ENCODE data around the gene CES4A. TPM values are rescaled to one million over a fixed set of nuclear protein-coding genes. Genes with fewer than 3 reads are reported as not detected.

Gene CES4A
- total and polyA plus RNA-seq, 5 donors from 2014 or later = 1.6 to 11.9 (median 2.8) TPM

- peaks cover 18% of the 10 kb centered on the region for H3K4me1 ChIP-seq (ENCODE audit: control insufficient read depth, insufficient read depth, low read length, poor library complexity, severe bottlenecking)
- H3K27me3 ChIP-seq (ENCODE audit: control insufficient read depth, insufficient read depth, low read length) = peaks cover 13% of the 10 kb centered on the region
- ATAC-seq (ENCODE audit: low read depth in 2 of 2) = no peak
- Mint-ChIP-seq H3K9me3 (no peaks in the 10 kb centered on the region), H3K27me3 (peaks cover 36% of the 10 kb centered on the region), H3K36me3 (peaks cover 15% of the 10 kb centered on the region), H3K4me1 (peaks cover 0 to 29% (median 13%) of the 10 kb centered on the region in 4 donors), H3K27ac (no peak overlapping the region), H3K4me3 (peak overlapping the region in 1 of 4 donors; percentile 55)
- no peaks in the 10 kb centered on the region for H3K9me3 ChIP-seq (ENCODE audit: control insufficient read depth in 2 of 2, low read length in 2 of 2)
- no peak overlapping the region for H3K27ac ChIP-seq (ENCODE audit: insufficient read depth, low read length, poor library complexity, severe bottlenecking)
- DNase-seq = no peak
- H3K4me3 ChIP-seq (ENCODE audit: low read depth, low read length) = no peak overlapping the region
- peaks cover 25% of the 10 kb centered on the region for H3K36me3 ChIP-seq (ENCODE audit: control insufficient read depth, insufficient read depth, low read length)
These were observed 42.5 kb upstream of the CES4A start for GRCh38 chr16:66945939-66946338.

- Histone ChIP-seq H3K9me3 (ENCODE audit: control insufficient read depth in 2 of 2, low read length in 2 of 2) (peaks cover 0 to 4% of the 10 kb centered on the region in 2 experiments), H3K4me3 (ENCODE audit: low read depth, low read length) (no peak overlapping the region), H3K27ac (ENCODE audit: insufficient read depth, low read length, poor library complexity, severe bottlenecking) (no peak overlapping the region), H3K27me3 (ENCODE audit: control insufficient read depth, insufficient read depth, low read length) (peaks cover 15% of the 10 kb centered on the region), H3K36me3 (ENCODE audit: control insufficient read depth, insufficient read depth, low read length) (peaks cover 19% of the 10 kb centered on the region), H3K4me1 (ENCODE audit: control insufficient read depth, insufficient read depth, low read length, poor library complexity, severe bottlenecking) (peaks cover 18% of the 10 kb centered on the region)
- Mint-ChIP-seq H3K4me3 (peak overlapping the region in 1 of 4 donors; percentile 55), H3K36me3 (peaks cover 15% of the 10 kb centered on the region), H3K27ac (no peak overlapping the region), H3K27me3 (peaks cover 41% of the 10 kb centered on the region), H3K9me3 (no peaks in the 10 kb centered on the region), H3K4me1 (peaks cover 0 to 29% (median 13%) of the 10 kb centered on the region in 4 donors)
- no peak for ATAC-seq (ENCODE audit: low read depth in 2 of 2)
- no peak for DNase-seq
These were observed 41.8 kb upstream of the CES4A start for GRCh38 chr16:66946541-66946940.

- Histone ChIP-seq H3K4me1 (ENCODE audit: control insufficient read depth, insufficient read depth, low read length, poor library complexity, severe bottlenecking) (peaks cover 18% of the 10 kb centered on the region), H3K27me3 (ENCODE audit: control insufficient read depth, insufficient read depth, low read length) (peaks cover 18% of the 10 kb centered on the region), H3K36me3 (ENCODE audit: control insufficient read depth, insufficient read depth, low read length) (peaks cover 15% of the 10 kb centered on the region), H3K9me3 (ENCODE audit: control insufficient read depth in 2 of 2, low read length in 2 of 2) (peaks cover 0 to 4% of the 10 kb centered on the region in 2 experiments), H3K4me3 (ENCODE audit: low read depth, low read length) (peak overlapping the region; percentile 55), H3K27ac (ENCODE audit: insufficient read depth, low read length, poor library complexity, severe bottlenecking) (no peak overlapping the region)
- DNase-seq = no peak
- Mint-ChIP-seq H3K27ac (peak overlapping the region in 2 of 3 donors; percentile 6 to 89), H3K4me1 (peaks cover 0 to 29% (median 13%) of the 10 kb centered on the region in 4 donors), H3K36me3 (peaks cover 14% of the 10 kb centered on the region), H3K4me3 (peak overlapping the region; percentile 75 to 93 (median 88)), H3K27me3 (peaks cover 45% of the 10 kb centered on the region), H3K9me3 (peaks cover 0 to 2% (median 0%) of the 10 kb centered on the region in 7 donors)
- ATAC-seq (ENCODE audit: low read depth in 2 of 2) = no peak
These were observed 41.5 kb upstream of the CES4A start for GRCh38 chr16:66946974-66947301.

- Mint-ChIP-seq H3K9me3 (peaks cover 0 to 2% (median 0%) of the 10 kb centered on the region in 7 donors), H3K27me3 (peaks cover 50% of the 10 kb centered on the region), H3K36me3 (peaks cover 9% of the 10 kb centered on the region), H3K27ac (peak overlapping the region in 2 of 3 donors; percentile 6 to 89), H3K4me3 (peak overlapping the region; percentile 75 to 93 (median 88)), H3K4me1 (peaks cover 0 to 29% (median 13%) of the 10 kb centered on the region in 4 donors)
- Histone ChIP-seq H3K9me3 (ENCODE audit: control insufficient read depth in 2 of 2, low read length in 2 of 2) (peaks cover 0 to 4% of the 10 kb centered on the region in 2 experiments), H3K4me3 (ENCODE audit: low read depth, low read length) (peak overlapping the region; percentile 55), H3K36me3 (ENCODE audit: control insufficient read depth, insufficient read depth, low read length) (peaks cover 9% of the 10 kb centered on the region), H3K27ac (ENCODE audit: insufficient read depth, low read length, poor library complexity, severe bottlenecking) (no peak overlapping the region), H3K27me3 (ENCODE audit: control insufficient read depth, insufficient read depth, low read length) (peaks cover 18% of the 10 kb centered on the region), H3K4me1 (ENCODE audit: control insufficient read depth, insufficient read depth, low read length, poor library complexity, severe bottlenecking) (peaks cover 18% of the 10 kb centered on the region)
- DNase-seq = peak; percentile 76 to 89 (median 80)
- peak; percentile 85 to 87 for ATAC-seq (ENCODE audit: low read depth in 2 of 2)
These were observed 40.9 kb upstream of the CES4A start for GRCh38 chr16:66947302-66948065.

GRCh38 chr16:66948134-66948836 is 40.1 kb upstream of the CES4A start:
- Histone ChIP-seq H3K4me3 (ENCODE audit: low read depth, low read length) (peak overlapping the region; percentile 67), H3K9me3 (ENCODE audit: control insufficient read depth in 2 of 2, low read length in 2 of 2) (peaks cover 0 to 4% of the 10 kb centered on the region in 2 experiments), H3K4me1 (ENCODE audit: control insufficient read depth, insufficient read depth, low read length, poor library complexity, severe bottlenecking) (peaks cover 18% of the 10 kb centered on the region), H3K27me3 (ENCODE audit: control insufficient read depth, insufficient read depth, low read length) (peaks cover 23% of the 10 kb centered on the region), H3K27ac (ENCODE audit: insufficient read depth, low read length, poor library complexity, severe bottlenecking) (no peak overlapping the region), H3K36me3 (ENCODE audit: control insufficient read depth, insufficient read depth, low read length) (peaks cover 1% of the 10 kb centered on the region)
- H3K27me3 Mint-ChIP-seq = peaks cover 58% of the 10 kb centered on the region
- peaks cover 0 to 29% (median 13%) of the 10 kb centered on the region in 4 donors for H3K4me1 Mint-ChIP-seq
- ATAC-seq (ENCODE audit: low read depth in 2 of 2) = peak in 1 of 2 donors; percentile 23
- H3K4me3 Mint-ChIP-seq = peak overlapping the region; percentile 75 to 93 (median 88)
- peak overlapping the region in 1 of 3 donors; percentile 51 for H3K27ac Mint-ChIP-seq
- DNase-seq = peak in 1 of 3 donors; percentile 20
- H3K36me3 Mint-ChIP-seq = peaks cover 3% of the 10 kb centered on the region
- peaks cover 0 to 2% (median 0%) of the 10 kb centered on the region in 7 donors for H3K9me3 Mint-ChIP-seq

- DNase-seq = no peak
- Mint-ChIP-seq H3K9me3 (peaks cover 0 to 2% (median 0%) of the 10 kb centered on the region in 7 donors), H3K4me3 (peak overlapping the region; percentile 75 to 93 (median 88)), H3K4me1 (peaks cover 0 to 29% (median 14%) of the 10 kb centered on the region in 4 donors), H3K27ac (no peak overlapping the region), H3K36me3 (peaks cover 3% of the 10 kb centered on the region), H3K27me3 (peaks cover 60% of the 10 kb centered on the region)
- no peak for ATAC-seq (ENCODE audit: low read depth in 2 of 2)
- Histone ChIP-seq H3K9me3 (ENCODE audit: control insufficient read depth in 2 of 2, low read length in 2 of 2) (peaks cover 0 to 4% of the 10 kb centered on the region in 2 experiments), H3K36me3 (ENCODE audit: control insufficient read depth, insufficient read depth, low read length) (no peaks in the 10 kb centered on the region), H3K4me1 (ENCODE audit: control insufficient read depth, insufficient read depth, low read length, poor library complexity, severe bottlenecking) (peaks cover 18% of the 10 kb centered on the region), H3K27ac (ENCODE audit: insufficient read depth, low read length, poor library complexity, severe bottlenecking) (no peak overlapping the region), H3K4me3 (ENCODE audit: low read depth, low read length) (no peak overlapping the region), H3K27me3 (ENCODE audit: control insufficient read depth, insufficient read depth, low read length) (peaks cover 23% of the 10 kb centered on the region)
These were observed 39.6 kb upstream of the CES4A start for GRCh38 chr16:66948837-66949225.

- peaks cover 23% of the 10 kb centered on the region for H3K27me3 ChIP-seq (ENCODE audit: control insufficient read depth, insufficient read depth, low read length)
- no peak for ATAC-seq (ENCODE audit: low read depth in 2 of 2)
- Mint-ChIP-seq H3K27me3 (peaks cover 66% of the 10 kb centered on the region), H3K4me3 (peak overlapping the region in 2 of 4 donors; percentile 28 to 36), H3K36me3 (no peaks in the 10 kb centered on the region), H3K4me1 (peaks cover 0 to 32% (median 16%) of the 10 kb centered on the region in 4 donors), H3K27ac (no peak overlapping the region), H3K9me3 (peaks cover 0 to 3% (median 0%) of the 10 kb centered on the region in 7 donors)
- peaks cover 0 to 4% of the 10 kb centered on the region in 2 experiments for H3K9me3 ChIP-seq (ENCODE audit: control insufficient read depth in 2 of 2, low read length in 2 of 2)
- H3K36me3 ChIP-seq (ENCODE audit: control insufficient read depth, insufficient read depth, low read length) = no peaks in the 10 kb centered on the region
- no peak overlapping the region for H3K4me3 ChIP-seq (ENCODE audit: low read depth, low read length)
- peaks cover 21% of the 10 kb centered on the region for H3K4me1 ChIP-seq (ENCODE audit: control insufficient read depth, insufficient read depth, low read length, poor library complexity, severe bottlenecking)
- H3K27ac ChIP-seq (ENCODE audit: insufficient read depth, low read length, poor library complexity, severe bottlenecking) = no peak overlapping the region
- DNase-seq = no peak
These were observed 38.9 kb upstream of the CES4A start for GRCh38 chr16:66949472-66949871.
